Gastroesophageal sphincter (tissue), 4 donors: ENCODE results near the gene HNRNPDL. TPM values are rescaled to one million over a fixed set of nuclear protein-coding genes. Genes with fewer than 3 reads are reported as not detected.
"Not testable (repeated sequence)": the region's sequence is repeated elsewhere in the genome, so short reads cannot be mapped to it uniquely, and the experiment has no call there.

Experiments used
- ATAC-seq: fragments of 150-250 bp; one replicate; pipeline ENCODE4 v1.9.1; 2016; ENCODE audit warnings: mild to moderate bottlenecking, moderate library complexity
- H3K27ac ChIP-seq, 4 donors: fragments of 200-600 bp; sonication (generic) in 3 of 4; 1 replicate in 3 of 4; 2 replicates in 1 of 4; pipeline ENCODE4 v1.5.1; 2016 to 2019
- H3K27me3 ChIP-seq: fragments of 200-600 bp; sonication (generic); one replicate; pipeline ENCODE4 v1.5.1; 2019
- H3K36me3 ChIP-seq, 2 donors: fragments of 200-600 bp; sonication (generic); one replicate each; pipeline ENCODE4 v1.5.1; 2019; ENCODE audit warnings: control low read depth in 1 of 2
- H3K4me1 ChIP-seq, 3 donors: fragments of 200-600 bp; sonication (generic); 1 replicate in 2 of 3; 2 replicates in 1 of 3; pipeline ENCODE4 v1.5.1; 2016 to 2019; ENCODE audit warnings: control low read depth in 2 of 3
- H3K4me3 ChIP-seq, 2 donors: fragments of 200-600 bp; sonication (generic); one replicate each; pipeline ENCODE4 v1.5.1; 2019; ENCODE audit warnings: mild to moderate bottlenecking in 1 of 2, moderate library complexity in 1 of 2
- H3K9me3 ChIP-seq, 3 donors: fragments of 200-600 bp; sonication (generic); one replicate each; pipeline ENCODE4 v1.5.1; 2017 to 2019; ENCODE audit warnings: control low read depth in 2 of 3
- CTCF ChIP-seq, 4 experiments: fragments of 200-600 bp in 2 of 4; fragments of 450-650 bp in 2 of 4; sonication (generic) in 1 of 4; IDR thresholded peaks; one replicate each; pipeline ENCODE4 v1.5.1; 2017 to 2019; ENCODE audit warnings: antibody characterized with exemption in 4 of 4, mild to moderate bottlenecking in 2 of 4, moderate library complexity in 2 of 4
- EP300 ChIP-seq: sonication (generic); formaldehyde crosslinking; IDR thresholded peaks from one replicate; pipeline ENCODE4 v1.6.1; 2017; ENCODE audit warnings: antibody characterized with exemption, mild to moderate bottlenecking
- POLR2A ChIP-seq, 2 donors: fragments of 450-650 bp; IDR thresholded peaks; one replicate each; pipeline ENCODE4 v1.6.1; 2017; ENCODE audit warnings: antibody characterized with exemption in 2 of 2, mild to moderate bottlenecking in 2 of 2, moderate library complexity in 1 of 2
- POLR2AphosphoS5 ChIP-seq: sonication (generic); formaldehyde crosslinking; IDR thresholded peaks from one replicate; pipeline ENCODE4 v1.6.1; 2017; ENCODE audit warnings: antibody characterized with exemption
- WGBS, 2 donors: methylation state at CpG; one replicate each; pipeline ENCODE4 v1.1.5; 2018; ENCODE audit warnings: low coverage in 1 of 2; 5-methylcytosine and 5-hydroxymethylcytosine counted together
- total RNA-seq, 4 donors: library from RNA; depleted of rRNA; stranded (reverse); fragments of >200 nt; gene quantifications; one replicate each; pipeline ENCODE4 v1.1.0, GENCODE V29; 2016

The HNRNPDL gene
- total RNA-seq, result 100 to 1,000 TPM; 140 to 226 (median 195) TPM

GRCh38 chr4:82430193-82430963, at the start of gene HNRNPDL, which contains the start of gene ENOPH1:
Gene HNRNPDL, minus strand, starts transcription at chr4:82430462. Its CDS starts 772 bp downstream, at chr4:82429690.
Gene ENOPH1, plus strand, starts transcription at chr4:82430590. Its CDS starts 240 bp downstream, at chr4:82430830.
- Histone ChIP-seq H3K27me3 (no peaks in the 10 kb centered on the region), H3K9me3 (no peaks in the 10 kb centered on the region), H3K4me3 (peak within 1 kb of the TSS; percentile 55 to 85), H3K36me3 (peaks cover 0 to 26% of the 10 kb centered on the region in 2 donors), H3K27ac (peak within 1 kb of the TSS; percentile 82 to 99 (median 94)), H3K4me1 (peaks cover 3 to 48% (median 17%) of the 10 kb centered on the region in 3 donors)
- TF ChIP-seq EP300 (no peak), CTCF (IDR thresholded peaks at IDR 0.05) (no peak), POLR2AphosphoS5 (peak; percentile 73), POLR2A (IDR thresholded peaks at IDR 0.05) (peak; percentile 57 to 61)
- 2% methylated on average over 11 of the region's 83 CpGs; no CpG with 5 or more reads in 1 of the 2 donors for WGBS, 2 donors
- ATAC-seq, result peak; percentile 90

- Histone ChIP-seq H3K4me1 (no peaks in the 10 kb centered on the region), H3K27me3 (no peaks in the 10 kb centered on the region), H3K27ac (no peak overlapping the region), H3K9me3 (no peaks in the 10 kb centered on the region), H3K36me3 (no peaks in the 10 kb centered on the region), H3K4me3 (no peak overlapping the region)
- no peak for ATAC-seq
- 88 to 91% methylated on average over 1 to 3 of the region's 14 CpGs for WGBS, 2 donors
- TF ChIP-seq EP300 (no peak), POLR2AphosphoS5 (no peak), POLR2A (IDR thresholded peaks at IDR 0.05) (no peak), CTCF (IDR thresholded peaks at IDR 0.05) (no peak)
Observed at GRCh38 chr4:82479562-82479961, 49.3 kb upstream of the HNRNPDL start.

- ATAC-seq, H3K9me3 ChIP-seq, H3K36me3 ChIP-seq, H3K4me1 ChIP-seq, H3K27me3 ChIP-seq, H3K27ac ChIP-seq, H3K4me3 ChIP-seq: not testable (repeated sequence)
- 95 to 96% methylated on average over 5 to 9 of the region's 9 CpGs for WGBS, 2 donors
Observed at GRCh38 chr4:82477469-82477868, 47.2 kb upstream of the HNRNPDL start.

GRCh38 chr4:82475931-82476330, 45.7 kb upstream of the HNRNPDL start:
- H3K36me3 ChIP-seq, ATAC-seq, H3K4me3 ChIP-seq, H3K27ac ChIP-seq, H3K4me1 ChIP-seq, H3K9me3 ChIP-seq, H3K27me3 ChIP-seq: not testable (repeated sequence)
- WGBS, 2 donors, result 88 to 100% methylated on average over 1 to 7 of the region's 7 CpGs

GRCh38 chr4:82473621-82474164, 43.4 kb upstream of the HNRNPDL start:
- H3K27ac ChIP-seq, result no peak overlapping the region
- TF ChIP-seq CTCF (IDR thresholded peaks at IDR 0.05) (no peak), EP300 (no peak), POLR2A (IDR thresholded peaks at IDR 0.05) (no peak), POLR2AphosphoS5 (no peak)
- H3K36me3 ChIP-seq, result no peaks in the 10 kb centered on the region
- 93 to 98% methylated on average over 4 to 8 of the region's 15 CpGs for WGBS, 2 donors
- no peaks in the 10 kb centered on the region for H3K9me3 ChIP-seq
- ATAC-seq, result no peak
- no peak overlapping the region for H3K4me3 ChIP-seq
- H3K4me1 ChIP-seq, result no peaks in the 10 kb centered on the region
- no peaks in the 10 kb centered on the region for H3K27me3 ChIP-seq

- not testable (repeated sequence) for H3K9me3 ChIP-seq, H3K4me1 ChIP-seq
- WGBS, 2 donors, result 57 to 68% methylated on average over 4 to 5 of the region's 5 CpGs
Observed at GRCh38 chr4:82473080-82473479, 42.8 kb upstream of the HNRNPDL start.

More at GRCh38 chr4:82473080-82473479, 42.8 kb upstream of the HNRNPDL start:
- H3K27ac ChIP-seq, H3K27me3 ChIP-seq, H3K36me3 ChIP-seq, H3K4me3 ChIP-seq, ATAC-seq: not testable (repeated sequence)
